GM23248 (cell line): ENCODE measurements around the gene OR5K1.

Experiments used
- EZH2 ChIP-seq: fragments of 200-600 bp; sonication (generic); IDR thresholded peaks from 2 replicates; pipeline ENCODE4 v1.6.1; 2018; ENCODE audit warnings: antibody characterized with exemption, mild to moderate bottlenecking; ENCODE audit not compliant: insufficient read depth, poor library complexity, severe bottlenecking
- EZH2phosphoT487 ChIP-seq: fragments of 200-600 bp; sonication (generic); IDR thresholded peaks from 2 replicates; pipeline ENCODE4 v1.6.1; 2018; ENCODE audit warnings: antibody characterized with exemption, moderate library complexity, mild to moderate bottlenecking, low read depth; ENCODE audit not compliant: insufficient read depth

- no peak for TF ChIP-seq EZH2
- no peak for TF ChIP-seq EZH2phosphoT487
These were observed 56.4 kb downstream of the OR5K1 start for GRCh38 chr3:98519351-98519750.
